Liver (tissue), 9 donors: Measurements from ENCODE around the gene CLIP1. TPM values are rescaled to one million over a fixed set of nuclear protein-coding genes. Genes with fewer than 3 reads are reported as not detected.

Experiments used
- DNase-seq: peaks from one replicate; pipeline ENCODE4 v3.0.0-alpha.2; 2017; ENCODE audit warnings: low spot score
- H3K27ac ChIP-seq, 2 donors: one replicate each; pipeline ENCODE4 v1.7.0; 2013; ENCODE audit warnings: inconsistent platforms in 2 of 2, low read length in 2 of 2, control low read depth in 1 of 2, low read depth in 1 of 2, mild to moderate bottlenecking in 1 of 2
- H3K27me3 ChIP-seq, 4 donors: one replicate each; pipeline versions ENCODE4 v1.6.1 to v1.7.0; 2013; ENCODE audit warnings: low read length in 3 of 4, inconsistent platforms in 1 of 4, mild to moderate bottlenecking in 1 of 4, moderate library complexity in 1 of 4; ENCODE audit not compliant: control insufficient read depth in 4 of 4, insufficient read depth in 4 of 4
- H3K36me3 ChIP-seq, 4 donors: one replicate each; pipeline versions ENCODE4 v1.6.1 to v1.7.0; 2013; ENCODE audit warnings: low read length in 3 of 4, mild to moderate bottlenecking in 3 of 4, low read depth in 1 of 4, moderate library complexity in 1 of 4; ENCODE audit not compliant: control insufficient read depth in 4 of 4, insufficient read depth in 3 of 4
- H3K4me1 ChIP-seq, 4 donors: one replicate each; pipeline versions ENCODE4 v1.6.1 to v1.7.0; 2013; ENCODE audit warnings: low read length in 3 of 4, mild to moderate bottlenecking in 3 of 4, moderate library complexity in 1 of 4; ENCODE audit not compliant: control insufficient read depth in 4 of 4, insufficient read depth in 4 of 4
- H3K4me3 ChIP-seq, 3 donors: one replicate each; pipeline versions ENCODE4 v1.6.1 to v1.7.0; 2013; ENCODE audit warnings: low read length in 3 of 3, control low read depth in 1 of 3, low read depth in 1 of 3, mild to moderate bottlenecking in 1 of 3
- H3K9ac ChIP-seq, 2 donors: one replicate each; pipeline ENCODE4 v1.7.0; 2013; ENCODE audit warnings: low read length in 2 of 2, mild to moderate bottlenecking in 2 of 2, moderate library complexity in 2 of 2, control low read depth in 1 of 2, low read depth in 1 of 2
- H3K9me3 ChIP-seq, 4 donors: one replicate each; pipeline versions ENCODE4 v1.6.1 to v1.7.0; 2013; ENCODE audit warnings: low read length in 3 of 4; ENCODE audit not compliant: control insufficient read depth in 4 of 4
- ATF3 ChIP-seq: IDR thresholded peaks from 2 replicates; pipeline ENCODE4 v1.6.1; 2016; ENCODE audit warnings: antibody characterized with exemption
- CTCF ChIP-seq: fragments of 150-350 bp; IDR thresholded peaks from 2 replicates; pipeline ENCODE4 v1.5.1; 2017; ENCODE audit warnings: improper control_type of control experiment, low read depth, low read length; ENCODE audit not compliant: missing input control
- EGR1 ChIP-seq, 2 donors: IDR thresholded peaks; 2 replicates each; pipeline ENCODE4 v1.6.1; 2016 to 2018; ENCODE audit warnings: antibody characterized with exemption in 2 of 2, low read depth in 2 of 2
- FOXA1 ChIP-seq: IDR thresholded peaks from 2 replicates; pipeline ENCODE4 v1.6.1; 2016; ENCODE audit warnings: antibody characterized with exemption
- FOXA2 ChIP-seq: IDR thresholded peaks from 2 replicates; pipeline ENCODE4 v1.6.1; 2016; ENCODE audit warnings: antibody characterized with exemption
- GABPA ChIP-seq, 2 donors: IDR thresholded peaks in 1 of 2; conservative IDR thresholded peaks in 1 of 2; 2 replicates each; pipeline ENCODE4 v1.6.1; 2016; ENCODE audit warnings: antibody characterized with exemption in 2 of 2, mild to moderate bottlenecking in 1 of 2, moderate library complexity in 1 of 2
- HNF4A ChIP-seq, 2 donors: conservative IDR thresholded peaks; 2 replicates each; pipeline ENCODE4 v1.6.1; 2016; ENCODE audit warnings: antibody characterized with exemption in 2 of 2, mild to moderate bottlenecking in 2 of 2
- HNF4G ChIP-seq: IDR thresholded peaks from 2 replicates; pipeline ENCODE4 v1.6.1; 2016; ENCODE audit warnings: antibody characterized with exemption
- JUND ChIP-seq, 2 donors: IDR thresholded peaks; 2 replicates each; pipeline ENCODE4 v1.6.1; 2016; ENCODE audit warnings: antibody characterized with exemption in 2 of 2
- MAX ChIP-seq: IDR thresholded peaks from 2 replicates; pipeline ENCODE4 v1.6.1; 2016; ENCODE audit warnings: antibody characterized with exemption
- NR2F2 ChIP-seq: IDR thresholded peaks from 2 replicates; pipeline ENCODE4 v1.6.1; 2016; ENCODE audit warnings: antibody characterized with exemption
- RAD21 ChIP-seq, 2 donors: IDR thresholded peaks; 2 replicates each; pipeline ENCODE4 v1.6.1; 2016; ENCODE audit warnings: antibody characterized with exemption in 2 of 2, mild to moderate bottlenecking in 2 of 2
- REST ChIP-seq: IDR thresholded peaks from 2 replicates; pipeline ENCODE4 v1.6.1; 2016; ENCODE audit warnings: antibody characterized with exemption, mild to moderate bottlenecking
- RXRA ChIP-seq, 2 donors: IDR thresholded peaks; 2 replicates each; pipeline ENCODE4 v1.6.1; 2017 to 2018; ENCODE audit warnings: antibody characterized with exemption in 2 of 2, mild to moderate bottlenecking in 1 of 2
- SP1 ChIP-seq: IDR thresholded peaks from 2 replicates; pipeline ENCODE4 v1.6.1; 2018; ENCODE audit warnings: antibody characterized with exemption, mild to moderate bottlenecking
- TAF1 ChIP-seq: conservative IDR thresholded peaks from 2 replicates; pipeline ENCODE4 v1.6.1; 2016; ENCODE audit warnings: antibody characterized with exemption, mild to moderate bottlenecking
- YY1 ChIP-seq: IDR thresholded peaks from 2 replicates; pipeline ENCODE4 v1.6.1; 2016; ENCODE audit warnings: antibody characterized with exemption, mild to moderate bottlenecking
- ZBTB33 ChIP-seq: IDR thresholded peaks from 2 replicates; pipeline ENCODE4 v1.6.1; 2016; ENCODE audit warnings: antibody characterized with exemption
- WGBS: extraction: QIAGEN DNeasy Blood & Tissue Kit; methylation state at CpG from one replicate; pipeline ENCODE4 v1.1.7; 2013; 5-methylcytosine and 5-hydroxymethylcytosine counted together
- polyA plus RNA-seq, 2 donors: library from polyadenylated mRNA; stranded (reverse) in 1 of 2; unstranded in 1 of 2; fragments of 200-250 nt in 1 of 2; fragments of >200 nt in 1 of 2; fragmentation: Nextera tagmentation in 1 of 2; extraction: Ambion mirVana in 1 of 2; gene quantifications; one replicate each; pipeline versions ENCODE4 v1.2.1 to v1.2.3, GENCODE V29; 2013 to 2015
- total RNA-seq, 2 donors: library from RNA; depleted of rRNA; stranded (reverse); fragments of >200 nt; gene quantifications; one replicate each; pipeline ENCODE4 v1.2.3, GENCODE V29; 2014
- donor health status: healthy.
- donor health status: healthy.
- donor health status: healthy.
- donor health status: healthy.
- donor health status: healthy.

CLIP1 gene
- total and polyA plus RNA-seq, 4 donors: 13.0 to 41.9 (median 26.0) TPM

GRCh38 chr12:122406701-122407164 is 15.7 kb downstream of the CLIP1 start:
- H3K9ac ChIP-seq: peak overlapping the region in 1 of 2 donors; percentile 53
- peak overlapping the region; percentile 75 to 81 for H3K27ac ChIP-seq
- 36% methylated on average over 3 of the region's 3 CpGs for WGBS

More at GRCh38 chr12:122406701-122407164, 15.7 kb downstream of the CLIP1 start:
- Histone ChIP-seq H3K4me3 (no peak overlapping the region), H3K4me1 (peaks cover 10 to 33% (median 21%) of the 10 kb centered on the region in 4 donors), H3K36me3 (no peaks in the 10 kb centered on the region), H3K27me3 (no peaks in the 10 kb centered on the region), H3K9me3 (no peaks in the 10 kb centered on the region)
- no peak for DNase-seq
- TF ChIP-seq EGR1 (IDR thresholded peaks at IDR 0.05; ENCODE audit: low read depth in 2 of 2) (no peak), FOXA2 (no peak), NR2F2 (no peak), CTCF (no peak), ZBTB33 (no peak), YY1 (no peak), HNF4G (peak; percentile 25), ATF3 (peak; percentile 63), FOXA1 (no peak), MAX (no peak), SP1 (peak; percentile 18), JUND (IDR thresholded peaks at IDR 0.05) (peak in 1 of 2 donors; percentile 44), RXRA (IDR thresholded peaks at IDR 0.05) (peak; percentile 13 to 15), REST (no peak), GABPA (IDR thresholded peaks at IDR 0.05 in 1 of 2, conservative IDR thresholded peaks at IDR 0.05 in 1 of 2) (no peak), TAF1 (no peak), HNF4A (conservative IDR thresholded peaks at IDR 0.05) (peak; percentile 64 to 66), RAD21 (IDR thresholded peaks at IDR 0.05) (no peak)
